SK-N-SH treated with all-trans-retinoic acid at 6 μM for 48 hours (cell line): ENCODE data around the gene SLC45A3.

Experiments
- ATAC-seq: fragments of 200-7000 bp; cut with Tn5 transposase; 3 replicates; pipeline ENCODE4 v1.9.1; 2020; ENCODE audit warnings: mild to moderate bottlenecking, moderate library complexity
- ARNTL ChIP-seq: fragments of 450-650 bp; formaldehyde crosslinking; IDR thresholded peaks from 2 replicates; pipeline ENCODE4 v1.5.0; 2020; ENCODE audit warnings: low read depth, mild to moderate bottlenecking, moderate library complexity, borderline replicate concordance
- BACH2 ChIP-seq: fragments of 250-450 bp; sonication (Bioruptor Pico); IDR thresholded peaks from 2 replicates; pipeline ENCODE4 v1.9.0; 2021; ENCODE audit warnings: mild to moderate bottlenecking, borderline replicate concordance
- ESRRG ChIP-seq: fragments of 250-450 bp; sonication (Bioruptor Pico); IDR thresholded peaks from 2 replicates; pipeline ENCODE4 v1.6.1; 2021; ENCODE audit warnings: mild to moderate bottlenecking
- GLIS3 ChIP-seq: fragments of 250-450 bp; sonication (Bioruptor Pico); IDR thresholded peaks from 2 replicates; pipeline ENCODE4 v1.5.0; 2020; ENCODE audit warnings: mild to moderate bottlenecking, moderate library complexity
- ISL1 ChIP-seq: fragments of 250-450 bp; sonication (Bioruptor Pico); IDR thresholded peaks from 2 replicates; pipeline ENCODE4 v2.1.2; 2022; ENCODE audit warnings: mild to moderate bottlenecking, moderate library complexity
- OSR1 ChIP-seq: fragments of 250-450 bp; sonication (Bioruptor Pico); IDR thresholded peaks from 2 replicates; pipeline ENCODE4 v1.8.0; 2022; ENCODE audit warnings: moderate library complexity, mild to moderate bottlenecking, inconsistent platforms
- PPARA ChIP-seq: fragments of 250-450 bp; sonication (Bioruptor Pico); IDR thresholded peaks from 2 replicates; pipeline ENCODE4 v1.5.0; 2020; ENCODE audit warnings: mild to moderate bottlenecking, borderline replicate concordance
- SNAI2 ChIP-seq: fragments of 250-450 bp; sonication (Bioruptor Pico); IDR thresholded peaks from 2 replicates; pipeline ENCODE4 v1.5.0; 2020; ENCODE audit warnings: mild to moderate bottlenecking, moderate library complexity
- TCF4 ChIP-seq: fragments of 250-450 bp; sonication (Bioruptor Pico); IDR thresholded peaks from 2 replicates; pipeline ENCODE4 v1.8.0; 2021; ENCODE audit warnings: mild to moderate bottlenecking, moderate library complexity, borderline replicate concordance
- TOX ChIP-seq: fragments of 250-450 bp; sonication (Bioruptor Pico); IDR thresholded peaks from 2 replicates; pipeline ENCODE4 v1.8.0; 2021; ENCODE audit warnings: mild to moderate bottlenecking, moderate library complexity, borderline replicate concordance
- TSHZ2 ChIP-seq: fragments of 250-450 bp; sonication (Bioruptor Pico); IDR thresholded peaks from 2 replicates; pipeline ENCODE4 v1.5.0; 2020; ENCODE audit warnings: mild to moderate bottlenecking, moderate library complexity
- ZC3H10 ChIP-seq: fragments of 250-450 bp; sonication (Bioruptor Pico); IDR thresholded peaks from 2 replicates; pipeline ENCODE4 v1.5.1; 2021; ENCODE audit warnings: mild to moderate bottlenecking, moderate library complexity
- ZFP3 ChIP-seq: fragments of 250-450 bp; sonication (Bioruptor Pico); IDR thresholded peaks from 2 replicates; pipeline ENCODE4 v1.5.0; 2020; ENCODE audit warnings: mild to moderate bottlenecking, moderate library complexity
- ZFP30 ChIP-seq: fragments of 450-650 bp; formaldehyde crosslinking; IDR thresholded peaks from 2 replicates; pipeline ENCODE4 v1.5.0; 2022; ENCODE audit warnings: mild to moderate bottlenecking, moderate library complexity
- ZNF565 ChIP-seq: fragments of 450-650 bp; formaldehyde crosslinking; conservative IDR thresholded peaks from 2 replicates; pipeline ENCODE4 v1.5.0; 2020; ENCODE audit warnings: low read depth, mild to moderate bottlenecking, moderate library complexity
- ZNF70 ChIP-seq: fragments of 450-650 bp; formaldehyde crosslinking; IDR thresholded peaks from 2 replicates; pipeline ENCODE4 v1.5.0; 2020; ENCODE audit warnings: mild to moderate bottlenecking, moderate library complexity
- ZNF8 ChIP-seq: fragments of 450-650 bp; formaldehyde crosslinking; IDR thresholded peaks from 2 replicates; pipeline ENCODE4 v1.5.0; 2020; ENCODE audit warnings: mild to moderate bottlenecking, moderate library complexity
- TF ChIP-seq, protein P1 (sequence below): fragments of 250-450 bp; sonication (Bioruptor Pico); IDR thresholded peaks from 2 replicates; pipeline ENCODE4 v1.5.1; 2021; ENCODE audit warnings: mild to moderate bottlenecking, moderate library complexity
- TF ChIP-seq, protein P2 (sequence below): fragments of 250-450 bp; sonication (Bioruptor Pico); IDR thresholded peaks from 2 replicates; pipeline ENCODE4 v1.8.0; 2020; ENCODE audit warnings: mild to moderate bottlenecking, moderate library complexity, borderline replicate concordance
- TF ChIP-seq, protein P3 (sequence below): fragments of 250-450 bp; sonication (Bioruptor Pico); IDR thresholded peaks from 2 replicates; pipeline ENCODE4 v1.5.1; 2020; ENCODE audit warnings: low read depth, mild to moderate bottlenecking, moderate library complexity

SLC45A3 gene

GRCh38 chr1:205678286-205679111 lies 1.8 kb downstream of the SLC45A3 start:
- ATAC-seq: no peak; the same call in 2 of the 3 replicates
- TF ChIP-seq, protein P1, sequence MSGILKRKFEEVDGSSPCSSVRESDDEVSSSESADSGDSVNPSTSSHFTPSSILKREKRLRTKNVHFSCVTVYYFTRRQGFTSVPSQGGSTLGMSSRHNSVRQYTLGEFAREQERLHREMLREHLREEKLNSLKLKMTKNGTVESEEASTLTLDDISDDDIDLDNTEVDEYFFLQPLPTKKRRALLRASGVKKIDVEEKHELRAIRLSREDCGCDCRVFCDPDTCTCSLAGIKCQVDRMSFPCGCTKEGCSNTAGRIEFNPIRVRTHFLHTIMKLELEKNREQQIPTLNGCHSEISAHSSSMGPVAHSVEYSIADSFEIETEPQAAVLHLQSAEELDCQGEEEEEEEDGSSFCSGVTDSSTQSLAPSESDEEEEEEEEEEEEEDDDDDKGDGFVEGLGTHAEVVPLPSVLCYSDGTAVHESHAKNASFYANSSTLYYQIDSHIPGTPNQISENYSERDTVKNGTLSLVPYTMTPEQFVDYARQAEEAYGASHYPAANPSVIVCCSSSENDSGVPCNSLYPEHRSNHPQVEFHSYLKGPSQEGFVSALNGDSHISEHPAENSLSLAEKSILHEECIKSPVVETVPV: no peak
- TF ChIP-seq TSHZ2 (CRISPR knock-in tag): no peak
- TF ChIP-seq, protein P2, sequence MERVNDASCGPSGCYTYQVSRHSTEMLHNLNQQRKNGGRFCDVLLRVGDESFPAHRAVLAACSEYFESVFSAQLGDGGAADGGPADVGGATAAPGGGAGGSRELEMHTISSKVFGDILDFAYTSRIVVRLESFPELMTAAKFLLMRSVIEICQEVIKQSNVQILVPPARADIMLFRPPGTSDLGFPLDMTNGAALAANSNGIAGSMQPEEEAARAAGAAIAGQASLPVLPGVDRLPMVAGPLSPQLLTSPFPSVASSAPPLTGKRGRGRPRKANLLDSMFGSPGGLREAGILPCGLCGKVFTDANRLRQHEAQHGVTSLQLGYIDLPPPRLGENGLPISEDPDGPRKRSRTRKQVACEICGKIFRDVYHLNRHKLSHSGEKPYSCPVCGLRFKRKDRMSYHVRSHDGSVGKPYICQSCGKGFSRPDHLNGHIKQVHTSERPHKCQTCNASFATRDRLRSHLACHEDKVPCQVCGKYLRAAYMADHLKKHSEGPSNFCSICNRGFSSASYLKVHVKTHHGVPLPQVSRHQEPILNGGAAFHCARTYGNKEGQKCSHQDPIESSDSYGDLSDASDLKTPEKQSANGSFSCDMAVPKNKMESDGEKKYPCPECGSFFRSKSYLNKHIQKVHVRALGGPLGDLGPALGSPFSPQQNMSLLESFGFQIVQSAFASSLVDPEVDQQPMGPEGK (CRISPR knock-in tag): no peak
- TF ChIP-seq, all 23 proteins: peak for 0

GRCh38 chr1:205677167-205677566 lies 3.1 kb downstream of the SLC45A3 start:
- ATAC-seq: no peak
- no peak for TF ChIP-seq TCF4 (CRISPR knock-in tag)
- no peak for TF ChIP-seq ESRRG (CRISPR knock-in tag)
- TF ChIP-seq, protein P1: no peak
- TF ChIP-seq TSHZ2 (CRISPR knock-in tag): no peak
- TF ChIP-seq PPARA (CRISPR knock-in tag): no peak
- TF ChIP-seq ZNF8: no peak
- no peak for TF ChIP-seq ZNF565 (CRISPR knock-in tag)
- TF ChIP-seq ZFP3 (CRISPR knock-in tag): no peak
- TF ChIP-seq BACH2 (CRISPR knock-in tag): no peak
- TF ChIP-seq, protein P3, sequence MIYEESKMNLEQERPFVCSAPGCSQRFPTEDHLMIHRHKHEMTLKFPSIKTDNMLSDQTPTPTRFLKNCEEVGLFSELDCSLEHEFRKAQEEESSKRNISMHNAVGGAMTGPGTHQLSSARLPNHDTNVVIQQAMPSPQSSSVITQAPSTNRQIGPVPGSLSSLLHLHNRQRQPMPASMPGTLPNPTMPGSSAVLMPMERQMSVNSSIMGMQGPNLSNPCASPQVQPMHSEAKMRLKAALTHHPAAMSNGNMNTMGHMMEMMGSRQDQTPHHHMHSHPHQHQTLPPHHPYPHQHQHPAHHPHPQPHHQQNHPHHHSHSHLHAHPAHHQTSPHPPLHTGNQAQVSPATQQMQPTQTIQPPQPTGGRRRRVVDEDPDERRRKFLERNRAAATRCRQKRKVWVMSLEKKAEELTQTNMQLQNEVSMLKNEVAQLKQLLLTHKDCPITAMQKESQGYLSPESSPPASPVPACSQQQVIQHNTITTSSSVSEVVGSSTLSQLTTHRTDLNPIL: no peak
- no peak for TF ChIP-seq GLIS3 (CRISPR knock-in tag)
- TF ChIP-seq ISL1 (CRISPR knock-in tag): no peak
- TF ChIP-seq, protein P2 (CRISPR knock-in tag): no peak
- no peak for TF ChIP-seq ZNF70 (CRISPR knock-in tag)
- TF ChIP-seq SNAI2 (CRISPR knock-in tag): no peak
- TF ChIP-seq ARNTL (CRISPR knock-in tag): no peak
- TF ChIP-seq ZC3H10 (CRISPR knock-in tag): no peak
- TF ChIP-seq ZFP30 (CRISPR knock-in tag): no peak
- no peak for TF ChIP-seq TOX (CRISPR knock-in tag)
- TF ChIP-seq OSR1 (CRISPR knock-in tag): no peak
